ENCODE data around the gene CABP7. TPM values are rescaled to one million over a fixed set of nuclear protein-coding genes. Genes with fewer than 3 reads are reported as not detected.

Gene CABP7
- total RNA-seq, 1 donor from 2014 or later, result not detected

DNA sequence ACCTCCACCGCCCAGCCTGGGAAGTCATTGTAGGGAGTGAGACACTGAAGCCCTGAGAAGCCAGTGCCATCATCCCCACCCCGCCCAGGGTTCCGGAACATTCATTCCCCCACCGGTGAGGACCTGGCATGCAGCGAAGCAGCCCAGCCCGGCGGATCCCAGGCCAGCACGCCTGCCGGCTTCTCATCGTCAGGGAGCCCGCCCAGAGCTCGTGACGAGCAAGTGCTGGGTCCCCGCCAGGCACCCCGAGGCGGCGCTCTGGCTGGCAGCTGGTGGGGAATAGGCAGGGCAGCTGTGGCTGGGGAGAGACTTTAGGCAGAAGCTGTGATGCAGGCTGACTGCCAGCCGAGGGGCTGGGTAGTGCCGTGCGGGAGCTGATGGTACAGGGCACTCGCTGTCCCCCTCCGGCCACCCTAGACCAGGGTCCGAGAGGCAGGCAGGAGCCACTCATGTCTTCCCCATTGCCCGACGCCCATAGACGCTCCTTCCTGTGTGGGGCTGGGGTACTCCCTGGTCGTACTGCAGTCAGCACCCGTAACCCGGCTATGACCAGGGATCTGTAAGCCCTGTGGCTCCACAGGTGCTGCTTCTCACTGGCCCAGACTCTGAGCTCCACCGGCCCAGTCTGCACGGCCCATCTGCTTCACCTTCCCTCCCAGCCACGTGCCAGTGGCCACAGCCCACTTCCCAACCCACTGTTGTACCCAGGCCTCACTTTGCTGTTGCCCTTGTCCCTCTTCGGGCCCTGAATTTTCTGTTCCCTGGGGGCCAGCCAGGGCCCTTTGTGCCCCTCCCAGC, 24.5 kb upstream of the CABP7 start:
- H3K36me3 ChIP-seq, result peaks cover 0 to 4% of the 10 kb centered on the region in 2 donors
- DNase-seq (ENCODE audit: extremely low spot score in 2 of 2), result no peak

DNA sequence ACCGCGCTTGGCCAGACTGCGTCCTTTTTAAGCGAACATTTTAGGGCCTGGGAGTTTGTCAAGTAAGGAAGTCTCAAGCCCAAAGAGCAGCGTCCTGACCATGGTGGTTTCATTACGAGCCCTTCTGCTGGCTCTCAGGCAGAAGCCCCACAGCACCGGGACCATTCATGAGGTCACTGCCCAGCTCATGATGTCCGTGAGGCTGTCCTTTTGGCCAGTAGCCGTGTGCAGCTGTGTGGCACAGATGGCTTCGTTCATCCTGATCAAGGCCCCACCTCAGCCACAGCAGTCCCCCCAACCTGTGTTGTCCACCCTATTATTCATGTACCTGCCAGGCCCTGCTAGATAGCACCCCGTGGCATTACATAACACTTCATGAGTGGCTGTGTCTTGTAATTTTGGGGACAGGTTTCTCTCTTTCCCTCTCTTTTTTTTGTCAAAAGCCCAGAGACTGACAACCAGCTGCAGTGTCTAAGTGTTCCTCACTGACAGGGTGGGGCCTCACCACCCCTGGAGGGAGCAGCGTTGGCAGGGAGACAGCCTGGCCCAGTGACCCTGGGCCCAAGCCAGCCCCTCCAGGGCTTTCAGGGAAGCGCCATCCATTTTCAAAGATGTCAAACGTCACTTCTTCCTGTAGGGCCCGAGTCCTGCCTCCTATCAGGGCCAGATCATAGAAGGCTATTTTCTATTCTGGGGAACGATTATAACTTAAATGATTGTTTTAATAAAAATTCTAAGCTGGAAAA, 21.8 kb upstream of the CABP7 start:
- Histone ChIP-seq H3K27ac (no peak overlapping the region), H3K9me3 (no peaks in the 10 kb centered on the region), H3K4me3 (no peak overlapping the region), H3K36me3 (peaks cover 0 to 4% of the 10 kb centered on the region in 2 donors), H3K27me3 (no peaks in the 10 kb centered on the region), H3K4me1 (peaks cover 36% of the 10 kb centered on the region)
- intact Hi-C loops (cut with DNase I), result no loop called here
- DNase-seq (ENCODE audit: extremely low spot score in 2 of 2), result no peak
- TF ChIP-seq POLR2A (IDR thresholded peaks at IDR 0.05) (no peak), POLR2AphosphoS5 (IDR thresholded peaks at IDR 0.05; ENCODE audit: insufficient read depth in 1 of 2, low read depth in 1 of 2) (no peak)
- TF ChIP-seq, protein P1, sequence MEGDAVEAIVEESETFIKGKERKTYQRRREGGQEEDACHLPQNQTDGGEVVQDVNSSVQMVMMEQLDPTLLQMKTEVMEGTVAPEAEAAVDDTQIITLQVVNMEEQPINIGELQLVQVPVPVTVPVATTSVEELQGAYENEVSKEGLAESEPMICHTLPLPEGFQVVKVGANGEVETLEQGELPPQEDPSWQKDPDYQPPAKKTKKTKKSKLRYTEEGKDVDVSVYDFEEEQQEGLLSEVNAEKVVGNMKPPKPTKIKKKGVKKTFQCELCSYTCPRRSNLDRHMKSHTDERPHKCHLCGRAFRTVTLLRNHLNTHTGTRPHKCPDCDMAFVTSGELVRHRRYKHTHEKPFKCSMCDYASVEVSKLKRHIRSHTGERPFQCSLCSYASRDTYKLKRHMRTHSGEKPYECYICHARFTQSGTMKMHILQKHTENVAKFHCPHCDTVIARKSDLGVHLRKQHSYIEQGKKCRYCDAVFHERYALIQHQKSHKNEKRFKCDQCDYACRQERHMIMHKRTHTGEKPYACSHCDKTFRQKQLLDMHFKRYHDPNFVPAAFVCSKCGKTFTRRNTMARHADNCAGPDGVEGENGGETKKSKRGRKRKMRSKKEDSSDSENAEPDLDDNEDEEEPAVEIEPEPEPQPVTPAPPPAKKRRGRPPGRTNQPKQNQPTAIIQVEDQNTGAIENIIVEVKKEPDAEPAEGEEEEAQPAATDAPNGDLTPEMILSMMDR (IDR thresholded peaks at IDR 0.05), result no peak

More for the DNA sequence above, 24.5 kb upstream of the CABP7 start:
- intact Hi-C loops (cut with DNase I), result no loop called here
- no peak for TF ChIP-seq POLR2AphosphoS5 (IDR thresholded peaks at IDR 0.05; ENCODE audit: insufficient read depth in 1 of 2, low read depth in 1 of 2)
- TF ChIP-seq POLR2A (IDR thresholded peaks at IDR 0.05), result no peak
- TF ChIP-seq, protein P1 (IDR thresholded peaks at IDR 0.05), result no peak
- Histone ChIP-seq H3K27me3 (no peaks in the 10 kb centered on the region), H3K4me1 (peaks cover 34% of the 10 kb centered on the region), H3K4me3 (no peak overlapping the region), H3K27ac (no peak overlapping the region), H3K9me3 (no peaks in the 10 kb centered on the region)

DNA sequence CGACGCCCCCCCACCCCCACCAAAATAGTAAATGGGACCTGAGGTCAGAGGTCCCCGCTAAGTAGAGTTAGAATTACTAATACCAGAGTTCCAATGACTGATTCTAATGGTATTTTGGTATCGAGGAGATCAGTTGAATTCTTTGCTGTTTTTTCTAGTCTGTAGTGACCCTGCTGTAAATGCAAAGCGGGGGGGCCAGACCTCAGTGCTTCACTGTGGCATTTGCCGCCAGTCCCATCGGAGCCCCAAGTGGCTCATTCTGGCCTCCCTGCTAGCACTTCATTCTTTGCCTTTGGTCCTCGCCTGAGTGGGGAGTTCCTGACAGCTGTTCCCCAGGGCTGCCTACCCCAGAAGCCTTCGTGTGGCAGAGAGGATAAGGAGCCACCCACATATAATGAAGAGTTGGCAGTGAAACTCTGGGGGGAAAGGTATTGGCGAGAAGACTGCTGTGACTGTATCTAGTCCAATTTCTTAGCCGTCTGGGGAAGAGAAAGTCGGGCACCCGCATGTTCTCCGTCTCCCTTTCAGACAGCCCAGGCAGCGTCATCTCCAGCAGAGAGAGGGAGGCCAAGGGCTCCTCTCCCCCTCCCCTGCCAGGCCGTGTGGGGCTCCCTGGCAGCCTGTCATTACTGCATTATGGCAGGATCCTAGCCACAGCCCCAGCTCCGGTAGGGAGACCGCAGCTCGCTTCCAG, 19.4 kb upstream of the CABP7 start:
- TF ChIP-seq POLR2AphosphoS5 (IDR thresholded peaks at IDR 0.05; ENCODE audit: insufficient read depth in 1 of 2, low read depth in 1 of 2) (no peak), POLR2A (IDR thresholded peaks at IDR 0.05) (no peak)
- TF ChIP-seq, protein P1 (IDR thresholded peaks at IDR 0.05), result no peak
- DNase-seq (ENCODE audit: extremely low spot score in 2 of 2), result no peak
- Histone ChIP-seq H3K4me1 (peaks cover 29% of the 10 kb centered on the region), H3K27me3 (no peaks in the 10 kb centered on the region), H3K27ac (no peak overlapping the region), H3K36me3 (no peaks in the 10 kb centered on the region), H3K9me3 (no peaks in the 10 kb centered on the region), H3K4me3 (no peak overlapping the region)
- intact Hi-C loops (cut with DNase I), result no loop called here

DNA sequence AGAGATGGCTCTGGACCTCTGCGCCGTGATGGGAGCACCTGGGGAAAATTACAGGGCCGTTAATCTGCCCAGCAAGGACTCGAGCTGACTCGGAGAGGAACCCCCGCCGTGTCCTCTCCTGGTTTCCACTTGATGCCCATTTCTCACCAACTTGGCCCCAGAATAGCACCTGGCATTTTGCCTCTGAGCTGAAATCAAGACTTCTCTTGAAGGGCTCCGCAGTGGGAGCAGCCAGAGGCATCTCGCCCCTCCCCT, 19.0 kb upstream of the CABP7 start:
- no peaks in the 10 kb centered on the region for H3K27me3 ChIP-seq
- DNase-seq (ENCODE audit: extremely low spot score in 2 of 2), result no peak
- intact Hi-C loops (cut with DNase I), result no loop called here
- H3K27ac ChIP-seq, result no peak overlapping the region
- peaks cover 26% of the 10 kb centered on the region for H3K4me1 ChIP-seq
- TF ChIP-seq POLR2A (IDR thresholded peaks at IDR 0.05) (no peak), POLR2AphosphoS5 (IDR thresholded peaks at IDR 0.05; ENCODE audit: insufficient read depth in 1 of 2, low read depth in 1 of 2) (no peak)
- no peak overlapping the region for H3K4me3 ChIP-seq
- no peaks in the 10 kb centered on the region for H3K9me3 ChIP-seq
- no peaks in the 10 kb centered on the region for H3K36me3 ChIP-seq

DNA sequence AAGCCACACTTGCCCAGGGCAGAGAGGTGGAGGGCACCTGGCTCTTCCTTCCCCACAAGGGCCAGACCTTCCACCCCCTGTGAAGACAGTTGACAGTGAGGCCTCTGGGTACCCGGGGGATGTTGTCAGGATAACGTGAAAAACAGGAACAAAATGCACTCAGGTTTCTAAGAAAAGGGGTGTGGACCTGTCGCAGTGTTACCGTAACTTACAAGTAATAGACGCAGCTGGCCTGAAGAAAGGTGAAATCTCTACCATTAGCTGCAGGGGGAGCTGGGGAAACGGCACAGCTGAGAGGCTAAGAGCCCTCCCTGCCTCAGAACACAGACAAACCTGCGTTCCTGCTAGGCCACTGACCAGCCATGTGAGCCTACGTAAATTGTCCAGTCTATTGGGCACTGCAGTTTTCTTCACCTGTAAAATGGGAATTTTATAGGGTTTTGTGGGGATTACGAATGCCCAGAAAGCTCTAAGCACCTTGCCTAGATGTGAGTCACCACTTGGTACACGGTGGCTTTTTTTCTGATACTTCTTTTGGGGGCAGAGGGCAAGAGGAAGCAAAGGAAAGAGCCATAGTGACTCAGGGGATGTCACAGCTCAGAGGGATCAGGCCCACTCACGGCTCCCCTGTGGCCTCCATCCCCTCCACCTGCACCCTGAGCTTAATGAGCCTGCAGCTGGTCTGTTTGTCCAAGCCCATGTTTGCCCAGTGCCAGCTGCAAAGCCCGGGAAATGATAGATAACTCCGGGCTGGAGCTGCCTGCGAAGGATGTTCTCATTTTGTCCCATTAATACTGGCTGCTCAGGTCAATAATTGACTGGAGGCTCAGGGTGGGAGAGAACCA, 18.4 kb upstream of the CABP7 start:
- peaks cover 26% of the 10 kb centered on the region for H3K4me1 ChIP-seq
- no peaks in the 10 kb centered on the region for H3K36me3 ChIP-seq
- H3K27me3 ChIP-seq, result no peaks in the 10 kb centered on the region
- no peak for TF ChIP-seq POLR2AphosphoS5 (IDR thresholded peaks at IDR 0.05; ENCODE audit: insufficient read depth in 1 of 2, low read depth in 1 of 2)
- no peak overlapping the region for H3K27ac ChIP-seq
- DNase-seq (ENCODE audit: extremely low spot score in 2 of 2), result no peak
- H3K4me3 ChIP-seq, result no peak overlapping the region
- intact Hi-C loops (cut with DNase I), result no loop called here
- no peaks in the 10 kb centered on the region for H3K9me3 ChIP-seq

All from vagina (tissue), 2 donors.